Stimulated activated CD8-positive, alpha-beta memory T cell treated with anti-CD3 and anti-CD28 coated beads, Interleukin-4, amount 100 ng/mL, for 1 hour (primary cell): ENCODE results near the gene LRRC57.

Experiments
- DNase-seq, 2 donors: peaks; one replicate each; pipeline ENCODE4 v3.0.0-alpha.2; 2020; ENCODE audit warnings: low read depth in 2 of 2, low spot score in 1 of 2

LRRC57 gene

DNA sequence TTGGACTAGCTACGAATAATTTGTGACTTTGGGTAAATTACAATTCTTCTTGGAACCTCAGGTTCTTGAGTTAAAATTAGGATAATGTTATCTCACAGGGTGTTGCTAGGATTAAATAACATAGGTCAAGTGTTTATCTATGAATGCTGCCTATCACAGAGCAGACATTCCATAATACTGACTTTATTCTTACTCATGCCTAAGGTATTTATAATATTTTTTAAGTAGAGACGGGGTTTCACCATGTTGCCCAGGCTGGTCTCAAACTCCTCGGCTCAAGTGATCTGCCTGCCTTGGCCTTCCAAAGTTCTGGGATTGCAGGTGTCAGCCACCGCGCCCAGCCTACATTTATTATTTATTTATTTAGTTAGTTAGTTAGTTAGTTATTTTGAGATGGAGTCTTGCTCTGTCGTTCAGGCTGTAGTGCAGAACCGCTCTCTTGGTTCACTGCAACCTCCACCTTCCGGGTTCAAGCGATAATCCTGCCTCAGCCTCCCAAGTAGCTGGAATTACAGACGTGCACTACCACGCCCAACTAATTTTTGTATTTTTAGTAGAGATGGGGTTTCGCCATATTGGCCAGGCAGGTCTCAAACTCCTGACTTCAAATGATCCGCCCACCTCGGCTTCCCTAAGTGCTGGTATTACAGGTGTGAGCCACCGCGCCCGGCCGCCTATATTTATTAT is 56.9 kb downstream of the LRRC57 start:
- DNase-seq = no peak

DNA sequence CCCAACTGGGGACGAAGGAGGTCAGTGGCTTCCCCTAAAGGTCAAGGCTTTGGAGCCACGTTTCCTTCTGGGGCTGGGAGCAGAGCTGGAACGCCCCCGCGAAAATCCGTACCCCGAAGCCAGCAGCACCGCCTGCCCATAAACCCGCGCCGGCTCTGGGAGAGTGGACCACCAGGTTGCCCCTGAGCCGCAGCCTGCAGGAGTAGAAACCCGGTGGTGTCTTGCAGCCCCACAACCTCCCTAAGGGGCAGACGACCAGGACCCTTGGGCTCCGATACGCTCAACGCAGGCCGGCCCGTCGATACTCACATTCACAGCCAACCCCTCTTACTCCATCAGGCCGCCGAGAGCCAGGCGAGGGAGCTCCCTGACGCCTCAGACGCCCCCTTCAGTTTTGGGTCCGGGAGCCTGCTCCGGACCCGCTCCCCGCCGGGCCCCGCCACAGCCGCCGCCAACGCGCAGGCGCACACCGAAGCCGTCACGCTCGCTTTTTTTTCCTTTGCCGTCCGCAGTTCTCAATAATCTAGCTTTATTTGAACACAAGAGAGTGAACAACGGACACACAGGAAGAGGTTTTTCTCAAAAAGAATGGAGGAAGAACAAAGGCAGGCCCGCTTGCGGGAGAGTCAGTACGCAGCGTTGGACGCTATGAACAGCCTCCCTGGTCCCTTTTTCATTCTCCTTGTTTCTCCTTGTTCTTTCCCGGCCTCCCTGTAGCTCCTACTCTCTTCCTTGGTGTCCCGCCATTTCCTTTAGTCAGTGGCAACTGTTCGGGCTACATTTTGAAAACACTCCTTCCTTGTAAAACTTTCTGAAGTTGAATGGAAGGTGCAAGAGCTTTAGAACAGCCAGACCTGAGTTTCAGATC is 57.7 kb downstream of the LRRC57 start, which contains the start of gene ZNF106:
Gene ZNF106, minus strand, starts transcription at position 471 of the 868 bp plus-strand sequence. CDS start 18,852 bp downstream, outside the sequence.
- DNase-seq = peak; percentile 65 to 80

DNA sequence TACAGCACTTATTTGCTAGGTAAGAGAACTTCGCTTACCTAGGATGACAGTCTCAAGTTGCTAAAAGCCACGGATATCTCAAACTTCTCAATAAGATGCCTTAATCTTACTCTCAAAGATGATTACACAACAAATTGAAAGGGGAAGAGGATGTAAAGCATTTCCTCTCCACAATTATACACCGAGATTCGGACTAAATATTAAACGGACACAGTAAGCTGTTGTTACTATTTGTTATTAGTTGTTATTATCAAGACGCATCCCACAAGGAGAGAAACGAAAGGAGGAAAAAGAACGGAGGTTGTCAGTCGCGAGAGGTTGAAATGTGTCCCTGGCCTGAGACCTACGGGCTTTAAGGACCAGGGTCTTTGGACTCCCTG is 58.3 kb downstream of the LRRC57 start:
- DNase-seq = no peak
